NCI-H748 (cell line): Measurements from ENCODE around the gene EHD4.

Experiments used
- DNase-seq: peaks from one replicate; lab custom pipeline; 2025; ENCODE audit not compliant: unreplicated experiment; lab: John Stamatoyannopoulos, UW

EHD4 gene

DNA sequence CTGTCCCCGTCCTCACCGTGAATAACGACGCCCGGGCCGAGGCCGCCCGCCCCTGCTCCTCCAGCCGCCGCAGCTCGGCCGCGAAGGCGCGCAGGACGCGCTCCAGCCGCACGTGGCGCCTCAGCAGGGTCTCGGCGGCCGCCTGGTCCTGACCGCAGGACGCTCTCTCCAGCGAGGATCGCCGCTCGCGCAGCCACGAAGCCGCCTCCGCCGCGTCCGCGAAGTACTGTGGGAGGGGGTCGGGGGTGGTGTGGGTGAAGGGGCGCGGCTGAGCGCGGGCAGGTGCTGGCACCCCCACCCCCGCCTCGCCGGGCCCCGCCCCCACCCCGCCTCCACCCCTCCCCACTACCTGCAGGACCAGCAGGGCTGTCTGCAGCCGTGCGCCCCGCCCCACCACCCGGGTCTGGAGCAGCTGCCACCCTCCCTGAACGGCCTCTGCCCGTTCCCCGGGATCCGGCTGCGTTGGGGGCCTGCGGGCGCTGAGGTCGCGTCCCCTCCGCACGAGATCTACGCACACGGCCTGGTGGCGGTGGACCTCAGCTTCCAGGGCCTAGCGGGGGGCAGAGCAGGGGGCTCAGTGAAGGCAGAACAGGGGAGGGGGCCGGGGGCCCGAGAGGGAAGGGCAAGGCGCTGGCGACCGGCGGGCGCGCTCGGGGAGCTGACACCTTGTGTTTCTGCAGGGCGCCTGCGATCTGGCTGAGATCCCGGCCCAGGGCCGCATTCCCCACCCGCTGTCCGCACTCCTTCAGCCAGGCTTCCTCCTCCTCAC lies 90.3 kb downstream of the EHD4 start:
- peak; percentile 18 for DNase-seq

DNA sequence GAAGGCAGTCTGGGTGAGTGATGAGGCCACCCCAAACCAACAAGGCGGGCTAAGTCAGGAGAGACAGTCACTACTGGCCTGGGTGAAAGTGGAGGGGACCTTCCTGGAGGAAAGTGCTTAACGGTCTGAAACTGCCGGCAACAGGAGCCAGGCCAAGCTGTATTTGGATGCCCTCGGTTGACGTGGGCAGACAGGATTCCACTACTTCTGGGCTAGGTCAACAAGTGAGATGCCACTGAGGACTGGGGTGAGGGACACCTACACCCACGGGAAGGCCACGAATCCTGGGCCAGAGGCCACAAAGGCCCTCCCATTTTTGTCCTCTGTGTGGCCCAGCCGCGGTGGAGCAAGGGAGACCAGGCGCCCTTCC lies 90.8 kb downstream of the EHD4 start:
- DNase-seq: no peak

DNA sequence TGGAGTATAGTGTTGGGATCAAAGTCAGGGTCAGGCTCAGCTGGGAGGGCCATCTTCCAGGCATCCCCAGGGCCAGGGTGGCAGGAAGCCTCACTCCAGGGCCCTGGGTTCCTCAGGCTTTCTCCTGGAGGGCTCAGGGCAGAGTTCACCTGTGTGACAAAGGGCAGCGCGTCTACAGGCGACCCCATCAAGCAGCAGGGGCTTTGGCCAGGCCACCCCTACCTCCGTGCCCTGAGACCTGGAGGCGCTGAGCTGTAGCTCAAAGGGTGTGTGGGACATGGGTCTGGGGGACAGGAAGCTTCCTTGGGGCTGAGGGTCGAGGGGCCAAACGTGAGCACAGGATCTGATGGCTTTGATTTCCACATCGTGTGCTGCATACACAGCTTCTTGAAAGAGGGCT lies 91.3 kb downstream of the EHD4 start:
- DNase-seq: no peak

- no peak for DNase-seq
These were observed 92.0 kb downstream of the EHD4 start for GRCh38 chr15:41880156-41880877.

GRCh38 chr15:41879321-41879845 lies 93.0 kb downstream of the EHD4 start:
- DNase-seq: no peak

DNA sequence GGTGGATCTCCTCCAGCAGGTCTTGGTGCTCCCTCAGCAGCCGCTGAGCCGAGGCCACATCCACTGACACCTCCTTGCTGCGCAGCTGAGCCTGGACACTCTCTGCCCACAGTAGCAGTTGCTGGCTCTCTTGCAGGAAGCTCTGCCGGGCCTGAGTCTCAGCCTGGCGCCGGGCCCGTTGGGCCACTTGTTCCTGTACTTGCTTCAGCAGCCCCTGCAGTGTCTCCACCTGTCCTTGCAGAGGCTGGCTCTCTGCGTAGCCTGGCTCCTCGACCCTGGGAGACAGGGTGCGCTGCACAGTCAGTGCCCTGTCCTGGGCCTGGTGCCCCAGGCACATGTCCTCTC lies 94.0 kb downstream of the EHD4 start:
- no peak for DNase-seq

DNA sequence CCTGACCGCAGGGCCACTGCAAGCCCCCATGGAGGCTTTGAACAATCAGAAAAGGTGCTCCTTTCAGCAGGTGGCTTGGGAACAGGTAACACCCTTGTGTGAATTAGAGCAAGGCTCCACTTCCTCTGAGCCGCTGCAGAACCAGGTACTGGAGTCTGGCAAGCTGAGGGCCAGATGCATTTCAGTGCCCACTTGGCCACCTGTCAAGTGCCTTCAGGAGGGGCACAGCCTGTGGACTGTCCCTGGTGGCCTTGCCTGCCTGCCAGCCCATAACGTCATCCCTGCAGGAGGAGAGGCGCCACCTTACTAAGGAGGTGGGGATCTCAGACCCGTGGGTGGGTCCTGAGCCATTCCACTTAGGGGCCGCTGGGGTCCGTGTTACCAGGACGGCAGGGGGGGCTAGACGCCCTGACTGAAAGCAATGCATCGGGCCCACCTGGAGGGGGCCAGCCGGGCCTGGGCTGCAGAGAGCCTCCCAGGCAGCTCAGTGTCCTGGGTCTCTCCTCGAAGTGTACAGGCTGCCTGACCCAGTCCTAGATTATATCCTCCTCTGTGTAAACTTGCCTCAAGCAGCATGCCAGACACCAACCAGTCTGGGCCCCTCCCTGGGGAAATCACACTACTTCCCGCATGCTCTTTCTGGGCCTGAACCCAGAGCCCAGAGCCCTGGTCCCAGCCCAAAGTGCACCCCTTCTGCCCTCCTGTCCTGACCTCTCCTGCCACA lies 94.6 kb downstream of the EHD4 start:
- DNase-seq: no peak

GRCh38 chr15:41876689-41877088 lies 95.7 kb downstream of the EHD4 start:
- DNase-seq: no peak

- no peak for DNase-seq
These were observed 96.3 kb downstream of the EHD4 start for GRCh38 chr15:41876007-41876406.

DNA sequence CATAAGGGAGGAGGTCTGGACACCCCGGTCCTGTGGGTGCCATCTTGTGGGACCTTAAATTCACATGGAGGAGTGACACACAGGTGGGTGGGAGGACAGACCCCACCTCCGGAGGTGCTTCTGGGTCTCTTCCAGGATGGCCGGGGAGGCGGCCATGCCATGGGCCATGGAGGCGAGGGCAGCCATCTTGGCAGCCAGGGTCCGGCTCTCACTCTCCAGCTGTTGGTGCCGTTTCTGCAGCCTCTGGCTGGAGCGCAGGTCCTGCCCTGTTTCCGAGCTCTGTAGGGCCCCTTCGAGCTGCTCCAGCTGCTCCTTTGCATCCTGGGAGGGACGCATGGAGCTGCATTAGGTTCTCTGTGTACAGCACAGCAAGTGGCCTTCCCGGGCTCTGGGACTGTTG lies 97.6 kb downstream of the EHD4 start:
- no peak for DNase-seq

DNA sequence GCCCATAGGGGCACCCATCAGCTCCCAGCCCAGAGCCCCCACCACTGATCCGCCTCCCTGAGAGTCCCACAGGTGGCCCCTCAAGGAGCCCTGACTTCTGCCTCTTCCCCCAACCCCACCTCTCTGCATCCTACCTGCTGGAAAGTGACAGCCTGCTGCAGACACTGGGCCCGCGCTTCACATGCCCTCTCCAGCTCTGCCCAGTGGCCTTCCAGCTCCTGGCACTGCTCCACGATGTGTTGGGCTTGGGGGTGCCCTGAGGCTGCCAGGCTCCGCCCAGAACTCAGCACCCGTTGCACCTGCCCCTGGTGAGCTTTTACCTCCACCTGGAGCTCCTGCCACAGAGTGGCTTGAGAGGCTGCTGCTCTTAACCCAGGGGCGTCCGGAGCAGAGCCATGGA lies 98.6 kb downstream of the EHD4 start:
- no peak for DNase-seq

DNA sequence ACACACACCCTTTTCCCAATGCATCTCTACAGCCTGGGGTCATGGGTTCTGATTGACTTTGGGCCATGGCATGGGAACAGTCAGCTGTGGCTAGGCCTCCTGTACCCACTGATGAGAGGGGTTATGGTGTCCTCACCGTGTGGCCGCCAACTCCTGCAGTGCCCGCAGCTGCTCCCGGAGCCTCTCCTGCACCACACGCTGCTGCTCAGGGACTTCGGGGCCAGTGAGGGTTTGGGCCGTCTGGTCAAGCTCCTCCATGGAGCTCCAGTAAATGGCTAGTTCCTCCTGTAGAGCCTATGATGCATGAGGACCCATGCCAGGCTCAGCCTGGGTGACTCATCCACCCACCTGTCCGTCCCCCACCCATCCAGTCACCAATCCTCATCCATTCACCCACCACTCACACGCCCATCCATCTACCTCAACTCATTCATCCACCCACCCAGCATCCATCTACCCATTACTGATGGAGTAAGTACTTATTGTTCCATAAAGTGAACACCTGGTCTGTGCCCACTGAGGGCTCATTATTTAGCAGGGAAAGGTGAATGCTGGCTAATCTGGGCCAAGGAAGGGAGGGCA lies 100.1 kb downstream of the EHD4 start:
- no peak for DNase-seq

GRCh38 chr15:41871175-41871905 lies 101.0 kb downstream of the EHD4 start:
- no peak for DNase-seq

- no peak for DNase-seq
These were observed 101.7 kb downstream of the EHD4 start for GRCh38 chr15:41870689-41871081.

- no peak for DNase-seq
These were observed 102.3 kb downstream of the EHD4 start for GRCh38 chr15:41869770-41870688.

- no peak for DNase-seq
These were observed 104.0 kb downstream of the EHD4 start for GRCh38 chr15:41868321-41868720.

DNA sequence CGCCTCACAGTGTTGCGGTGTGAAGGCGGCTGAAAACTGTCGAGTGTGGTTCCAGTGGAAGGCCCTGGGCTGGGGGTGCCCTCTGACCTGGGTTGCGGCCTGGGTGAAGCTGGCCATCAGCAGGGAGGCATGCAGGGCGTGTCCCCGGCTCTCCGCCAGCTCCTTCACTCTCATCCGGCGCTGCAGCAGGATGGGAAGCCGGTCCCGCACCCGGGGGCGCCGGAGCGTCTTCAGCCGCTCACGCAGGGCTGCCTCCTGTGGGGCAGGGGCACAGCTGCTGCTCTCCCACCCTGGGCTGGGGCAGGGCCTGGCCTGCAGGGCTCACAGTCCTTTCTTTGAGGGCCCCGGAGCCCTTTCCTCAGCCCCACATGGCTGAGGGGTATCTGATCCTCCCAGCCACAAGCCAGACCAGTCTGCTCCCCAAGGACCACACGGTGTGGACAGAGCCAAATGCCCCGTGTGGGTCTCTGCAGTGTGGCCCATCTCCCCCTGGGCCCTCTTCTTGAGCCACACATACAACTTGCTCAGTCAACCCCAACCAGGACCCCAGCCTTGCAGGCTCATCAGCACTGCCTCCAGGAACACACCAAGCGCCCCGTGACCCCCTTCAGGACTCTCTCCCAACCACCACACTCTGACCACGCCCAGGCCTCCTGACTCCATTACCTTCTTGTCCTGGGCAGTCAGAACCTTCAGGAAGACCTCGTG lies 105.3 kb downstream of the EHD4 start:
- DNase-seq: no peak

GRCh38 chr15:41866263-41866703 lies 106.1 kb downstream of the EHD4 start:
- no peak for DNase-seq

GRCh38 chr15:41865490-41866055 lies 106.8 kb downstream of the EHD4 start:
- DNase-seq: no peak
